Endothelial cell of hepatic sinusoid (primary cell): Measurements from ENCODE around the gene RHPN2.
"Not testable (repeated sequence)": the region's sequence is repeated elsewhere in the genome, so short reads cannot be mapped to it uniquely, and the experiment has no call there.

Source experiments
- in situ Hi-C: cut with HindIII; loops from 2 replicates; pipeline ENCODE4 v1.10.0; 2017; ENCODE audit warnings: low sequenced_read_pairs

RHPN2 gene

GRCh38 chr19:33067121-33067520 lies 2.4 kb upstream of the RHPN2 start:
- in situ Hi-C loops: no loop called here

DNA sequence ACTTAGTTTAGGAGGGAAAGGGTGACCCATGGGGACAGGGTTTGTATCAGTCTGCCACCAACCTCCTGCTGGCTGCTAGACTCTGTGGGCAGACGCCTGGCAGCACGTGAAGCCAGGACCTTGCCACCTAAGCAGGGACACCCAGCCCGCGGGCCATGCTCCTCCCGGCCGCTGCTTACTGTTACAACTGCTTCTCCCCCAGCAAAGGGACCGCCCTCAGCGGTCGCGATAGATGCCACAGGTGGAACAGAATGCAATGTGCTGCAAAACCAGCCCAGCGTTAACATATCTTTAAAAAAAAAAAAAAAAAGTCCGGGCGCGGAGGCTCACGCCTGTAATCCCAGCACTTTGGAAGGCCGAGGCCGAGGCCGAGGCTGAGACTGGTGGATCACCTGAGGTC lies 1.9 kb upstream of the RHPN2 start:
- in situ Hi-C loops: no loop called here

DNA sequence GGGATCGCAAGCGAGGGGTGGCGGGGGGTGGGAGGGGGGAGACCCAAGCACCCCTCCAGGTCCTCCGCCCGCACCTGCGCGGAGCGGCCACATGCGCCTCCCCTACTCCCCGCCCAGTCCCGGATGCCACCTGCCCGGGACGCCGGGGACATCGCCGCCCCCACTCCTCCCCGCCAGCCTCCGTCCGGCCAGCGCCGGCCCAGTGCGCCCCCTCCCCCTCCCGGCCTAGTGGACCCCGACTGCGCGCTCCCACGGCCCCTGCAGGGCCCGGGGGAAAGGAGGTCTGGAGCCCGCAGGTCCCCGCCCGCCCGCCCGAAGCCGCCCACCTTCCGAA lies 263 bp downstream of the RHPN2 start:
- in situ Hi-C loops: no loop called here

DNA sequence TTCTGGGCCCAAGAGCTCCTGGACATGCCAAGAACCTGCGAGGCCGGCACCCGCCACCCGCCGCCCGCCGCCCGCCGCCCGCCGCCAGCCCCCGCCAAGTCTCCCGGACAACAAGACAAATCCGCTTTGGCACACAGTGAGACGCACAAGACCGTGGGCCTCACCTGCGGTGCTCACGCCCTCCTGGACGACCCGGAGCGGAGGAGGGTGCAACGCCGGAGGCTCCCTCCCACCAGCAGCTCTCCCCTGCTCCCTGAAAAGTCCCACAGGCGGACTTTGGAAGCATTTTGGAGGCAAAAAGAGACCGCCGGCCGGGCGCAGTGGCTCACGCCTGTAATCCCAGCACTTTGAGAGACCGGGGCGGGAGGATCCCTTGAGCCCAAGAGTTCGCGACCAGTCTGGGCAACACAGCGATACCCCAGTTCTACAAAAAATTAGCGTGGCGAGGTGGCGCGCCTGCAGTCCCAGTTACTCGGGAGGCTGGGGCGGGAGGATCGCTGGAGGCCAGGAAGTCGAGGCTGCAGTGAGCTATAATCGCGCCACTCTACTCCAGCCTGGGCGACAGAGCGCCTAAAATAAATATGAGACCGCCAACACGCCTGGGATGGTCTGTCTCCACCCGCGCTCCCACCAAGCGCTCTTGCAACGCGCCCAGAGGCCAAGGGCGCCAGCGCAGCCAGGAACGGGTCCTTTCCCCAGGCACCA lies 783 bp downstream of the RHPN2 start:
- in situ Hi-C loops: no loop called here

- in situ Hi-C loops: no loop called here
Observed at GRCh38 chr19:33063356-33063752, 1.3 kb downstream of the RHPN2 start.

DNA sequence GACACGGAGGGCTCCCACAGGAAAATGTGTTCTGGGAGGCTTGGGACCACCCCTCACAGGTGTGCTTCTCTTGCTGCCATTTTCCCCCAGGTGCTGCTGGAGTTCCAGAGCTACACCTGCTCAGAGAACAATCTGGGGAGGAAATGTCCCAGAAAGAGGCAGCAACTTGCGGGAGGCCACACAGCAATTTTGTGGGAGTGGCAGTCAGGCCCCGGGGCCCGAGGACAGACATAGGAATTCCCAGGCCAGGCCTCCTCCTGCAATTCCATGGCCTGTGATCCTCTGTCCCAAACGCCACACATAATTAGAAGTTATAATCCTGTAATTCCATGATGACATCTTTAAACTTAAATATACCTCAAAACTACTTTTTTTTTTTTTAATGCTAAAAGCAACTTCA lies 1.8 kb downstream of the RHPN2 start:
- in situ Hi-C loops: no loop called here

DNA sequence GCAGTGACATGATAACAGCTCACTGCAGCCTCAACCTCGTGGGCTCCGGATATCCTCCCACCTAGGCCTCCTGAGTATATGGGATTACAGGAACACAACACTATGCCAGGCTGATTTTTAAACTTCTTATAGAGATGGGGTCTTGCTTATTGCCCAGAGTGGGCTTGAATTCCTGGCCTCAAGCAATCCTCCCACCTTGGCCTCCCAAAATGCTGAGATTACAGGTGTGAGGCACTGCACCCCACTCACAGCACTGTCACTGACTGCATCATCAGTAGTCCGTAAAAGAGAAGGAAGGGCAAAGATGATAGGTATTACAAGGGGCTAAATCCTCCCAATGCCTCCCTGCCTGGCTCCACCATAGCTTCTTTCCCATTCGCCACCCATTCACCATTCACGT lies 4.1 kb downstream of the RHPN2 start:
- in situ Hi-C loops: no loop called here

DNA sequence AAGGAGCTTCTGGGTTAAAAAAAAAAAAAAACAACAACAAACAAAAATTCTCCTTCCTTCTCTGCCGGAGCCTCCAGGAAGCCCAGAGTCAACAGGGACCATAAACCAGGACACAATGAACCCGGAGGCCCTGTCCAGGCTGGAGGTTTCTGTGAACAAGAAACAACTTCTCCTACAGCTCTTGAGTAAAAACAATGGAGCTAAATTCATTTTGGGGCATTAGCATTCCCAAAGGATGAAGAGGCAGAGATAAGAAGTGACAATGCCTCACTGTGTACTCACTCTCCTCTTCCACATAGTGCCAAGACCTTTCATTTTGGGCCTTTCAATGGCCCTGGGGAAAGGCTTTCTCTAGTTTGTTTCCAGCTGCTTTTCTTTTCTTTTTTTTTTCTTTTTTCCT lies 9.0 kb downstream of the RHPN2 start:
- in situ Hi-C loops: no loop called here

DNA sequence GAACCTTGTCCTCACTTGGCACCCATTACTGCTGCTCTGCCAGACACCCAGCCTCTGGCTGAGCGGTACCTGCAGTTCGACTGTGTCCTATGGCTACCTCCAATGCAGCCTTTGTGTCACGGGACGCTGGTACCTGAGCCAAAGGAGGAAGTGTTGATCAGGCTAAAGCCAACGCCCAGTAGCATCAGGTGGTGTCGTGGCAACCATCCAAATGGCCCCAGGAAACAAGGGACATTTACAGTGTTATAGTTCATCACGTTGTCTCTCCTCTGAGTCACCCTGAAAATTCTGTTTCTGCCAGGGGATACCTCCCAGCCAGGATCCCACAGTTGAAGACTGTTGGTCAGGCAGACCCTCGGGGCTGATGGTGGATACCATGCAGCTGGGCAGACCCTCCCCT lies 10.1 kb downstream of the RHPN2 start:
- in situ Hi-C loops: no loop called here

DNA sequence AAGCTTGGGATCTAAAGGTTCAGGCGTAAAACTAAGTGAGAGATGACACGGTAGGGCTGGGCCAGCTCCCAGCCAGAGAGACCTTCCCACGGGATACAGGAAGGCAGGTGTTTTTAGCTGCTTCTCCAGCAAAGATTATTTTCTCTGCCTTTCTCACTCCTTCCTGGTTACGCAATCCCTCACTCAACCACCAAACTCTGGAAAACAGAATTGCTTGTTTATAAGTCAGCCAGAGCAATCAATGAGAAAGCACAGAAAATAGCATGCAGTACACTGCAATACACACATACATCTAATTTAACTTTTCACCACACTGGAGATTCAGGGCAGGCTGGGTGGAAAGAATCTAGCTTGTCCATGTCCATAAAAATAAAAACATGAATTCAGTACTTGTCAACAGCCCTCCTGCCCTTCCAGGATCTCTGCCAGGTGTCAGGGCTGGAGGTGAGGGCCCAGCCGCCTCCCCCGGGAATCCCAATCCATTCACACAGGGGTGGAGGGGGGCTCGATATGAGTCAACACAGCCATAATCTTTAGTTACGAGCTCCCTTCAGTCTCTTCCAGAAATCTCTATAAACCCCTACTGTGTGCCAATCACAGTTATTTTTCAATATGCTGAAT lies 12.2 kb downstream of the RHPN2 start:
- in situ Hi-C loops: no loop called here

GRCh38 chr19:33050110-33050509 lies 14.6 kb downstream of the RHPN2 start:
- in situ Hi-C loops: no loop called here

DNA sequence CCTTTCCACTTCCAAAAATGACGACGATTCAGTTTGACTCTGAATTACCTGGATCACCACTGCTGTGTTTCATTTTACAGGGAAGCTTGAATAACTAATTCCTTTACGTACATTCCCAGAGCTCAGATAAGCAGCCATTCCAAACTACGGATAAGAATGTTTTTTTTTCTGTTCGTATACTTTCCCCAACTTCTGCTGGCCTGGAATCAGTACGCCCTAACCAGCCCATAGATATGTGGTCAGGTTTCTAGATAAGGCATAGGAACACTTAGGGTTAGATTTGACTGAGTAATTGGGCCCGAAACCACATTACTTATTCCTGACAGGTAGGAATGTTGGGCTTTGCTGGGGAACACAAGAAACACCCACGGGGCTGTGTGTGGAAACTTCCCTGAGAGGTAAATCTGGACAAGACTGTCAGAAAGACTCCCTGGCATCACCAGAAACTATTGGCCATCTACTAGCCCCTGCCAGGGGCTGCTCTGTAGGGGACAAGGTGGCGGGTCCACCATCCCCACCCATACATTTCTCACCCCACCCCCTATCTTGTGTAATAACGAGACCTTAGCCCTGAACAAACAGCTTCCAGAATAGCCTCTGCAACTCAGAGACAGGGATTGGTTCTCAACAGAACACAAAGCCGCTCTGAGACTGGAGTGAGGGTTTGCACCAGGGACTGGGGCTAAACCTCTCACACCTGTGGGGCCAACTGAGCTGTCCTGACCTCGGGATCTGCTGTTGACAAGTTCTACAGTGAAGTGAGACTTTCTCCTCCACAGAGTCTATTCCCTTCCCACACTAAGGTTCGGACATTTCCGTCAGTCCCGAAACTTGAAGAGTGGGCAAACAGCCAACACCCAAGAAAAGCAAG lies 15.6 kb downstream of the RHPN2 start:
- in situ Hi-C loops: no loop called here

GRCh38 chr19:33047422-33047821 lies 17.3 kb downstream of the RHPN2 start:
- in situ Hi-C loops: no loop called here

DNA sequence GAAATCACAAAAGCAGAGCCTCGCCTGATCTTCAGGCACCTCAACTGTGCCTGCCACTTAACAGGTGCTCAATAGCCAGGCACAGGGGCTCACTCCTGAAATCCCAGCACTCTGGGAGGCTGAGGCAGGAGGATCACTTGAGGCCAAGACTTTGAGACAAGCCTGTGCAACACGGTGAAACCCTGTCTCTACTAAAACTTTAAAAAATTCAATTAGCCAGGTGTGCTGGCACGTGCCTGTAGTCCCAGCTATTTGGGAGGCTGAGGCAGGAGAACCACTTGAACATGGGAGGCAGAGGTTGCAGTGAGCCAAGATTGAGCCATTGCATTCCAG lies 22.9 kb downstream of the RHPN2 start:
- in situ Hi-C loops: not testable (repeated sequence)

DNA sequence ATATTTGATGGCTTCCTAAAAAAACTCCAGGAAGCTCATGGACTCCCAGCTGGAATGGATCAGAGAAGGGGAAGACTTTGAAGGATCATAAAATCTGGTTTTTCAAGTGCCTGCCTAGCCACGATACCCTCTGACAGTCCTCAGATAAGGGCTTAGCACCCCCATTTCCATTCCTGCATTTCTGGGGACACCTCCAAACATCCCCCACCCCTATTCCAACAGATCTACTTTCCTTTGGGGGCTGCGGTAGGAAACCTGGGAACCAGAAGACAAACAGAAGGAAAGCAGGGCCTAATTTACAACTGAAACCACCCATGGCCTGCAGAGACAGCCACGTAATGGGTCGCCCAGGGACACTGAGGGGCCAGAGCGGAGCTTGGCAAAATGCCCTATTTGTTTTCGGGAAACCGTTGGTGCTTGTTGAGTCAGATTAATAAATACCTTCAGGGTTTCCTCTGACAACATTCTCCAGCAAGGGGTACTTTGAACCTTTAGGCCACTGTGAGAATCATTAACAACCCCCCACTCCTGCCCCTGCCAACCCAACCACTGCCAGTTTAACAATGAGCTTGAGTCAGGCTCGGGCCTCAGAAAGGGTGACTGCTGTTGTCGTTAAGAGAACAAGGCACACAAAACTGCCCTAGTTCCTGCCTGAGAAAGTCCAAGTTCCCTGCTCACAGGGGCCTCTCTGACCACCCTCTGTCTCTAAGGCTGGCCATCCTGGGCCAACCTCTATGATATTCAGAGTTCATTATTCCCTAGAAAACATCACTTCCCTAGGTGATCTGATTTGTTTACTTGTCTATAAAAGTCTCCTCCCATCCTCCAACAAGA lies 23.5 kb downstream of the RHPN2 start:
- in situ Hi-C loops: no loop called here

- in situ Hi-C loops: no loop called here
Observed at GRCh38 chr19:33039815-33040214, 24.9 kb downstream of the RHPN2 start.

DNA sequence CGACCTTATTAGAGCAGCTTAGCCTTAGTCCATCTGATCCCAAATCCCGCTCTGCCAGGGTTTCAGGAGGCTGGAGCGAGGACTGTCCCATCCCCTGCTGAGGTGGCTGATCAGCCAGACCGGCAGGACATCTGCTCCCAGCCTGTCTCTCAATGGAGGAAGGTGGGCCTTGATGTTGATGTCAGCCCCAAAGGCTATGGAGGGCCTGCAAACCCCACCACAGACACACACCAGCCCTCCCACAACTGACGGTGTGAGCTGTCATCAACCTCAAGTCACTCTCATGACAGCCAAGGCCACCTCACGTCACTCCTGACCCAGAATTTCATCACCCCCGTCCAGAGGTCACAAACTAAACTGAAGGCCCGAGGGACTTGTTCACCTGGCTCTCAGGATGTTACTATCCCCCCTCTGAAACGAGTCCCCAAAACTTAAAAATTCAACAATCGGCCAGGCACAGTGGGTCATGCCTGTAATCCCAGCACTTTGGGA lies 25.5 kb downstream of the RHPN2 start:
- in situ Hi-C loops: no loop called here

- in situ Hi-C loops: not testable (repeated sequence)
Observed at GRCh38 chr19:33037168-33038025, 27.3 kb downstream of the RHPN2 start.

DNA sequence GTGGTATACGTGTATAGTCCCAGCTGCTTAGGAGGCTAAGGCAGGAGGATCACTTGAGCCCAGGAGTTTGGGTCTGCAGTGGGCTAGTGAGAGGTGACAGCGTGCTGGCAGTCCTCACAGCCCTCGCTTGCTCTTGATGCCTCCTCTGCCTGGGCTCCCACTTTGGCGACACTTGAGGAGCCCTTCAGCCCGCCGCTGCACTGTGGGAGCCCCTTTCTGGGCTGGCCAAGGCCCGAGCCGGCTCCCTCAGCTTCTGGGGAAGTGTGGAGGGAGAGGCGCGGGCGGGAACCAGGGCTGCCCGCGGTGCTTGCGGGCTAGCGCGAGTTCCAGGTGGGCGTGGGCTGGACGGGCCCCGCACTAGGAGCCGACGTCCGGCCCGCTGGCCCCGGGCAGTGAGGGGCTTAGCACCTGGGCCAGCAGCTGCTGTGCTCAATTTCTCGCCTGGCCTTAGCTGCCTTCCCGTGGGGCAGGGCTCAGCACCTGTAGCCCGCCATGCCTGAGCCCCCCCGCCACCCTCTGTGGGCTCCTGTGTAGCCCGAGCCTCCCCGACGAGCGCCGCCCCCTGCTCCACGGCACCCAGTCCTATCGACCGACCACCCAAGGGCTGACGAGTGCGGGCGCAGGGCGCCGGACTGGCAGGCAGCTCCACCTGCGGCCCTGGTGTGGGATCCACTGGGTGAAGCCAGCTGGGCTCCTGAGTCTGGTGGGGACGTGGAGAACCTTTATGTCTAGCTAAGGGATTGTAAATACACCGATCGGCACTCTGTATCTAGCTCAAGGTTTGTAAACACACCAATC lies 28.1 kb downstream of the RHPN2 start:
- in situ Hi-C loops: not testable (repeated sequence)
